Prostate gland (tissue), 2 donors: ENCODE measurements around the gene ATP9A.

Experiments used
- POLR2A ChIP-seq: fragments of 450-650 bp; IDR thresholded peaks from one replicate; pipeline ENCODE4 v1.6.1; 2016; ENCODE audit warnings: antibody characterized with exemption, mild to moderate bottlenecking
- POLR2AphosphoS5 ChIP-seq: sonication (generic); formaldehyde crosslinking; IDR thresholded peaks from one replicate; pipeline ENCODE4 v1.6.1; 2017; ENCODE audit warnings: antibody characterized with exemption
- TF ChIP-seq, protein P1 (sequence below), 4 experiments: fragments of 200-600 bp in 2 of 4; fragments of 450-650 bp in 2 of 4; sonication (generic) in 2 of 4; IDR thresholded peaks; 1 replicate in 3 of 4; 2 replicates in 1 of 4; pipeline ENCODE4 v1.5.1; 2016 to 2019; ENCODE audit warnings: antibody characterized with exemption in 4 of 4, mild to moderate bottlenecking in 2 of 4, moderate library complexity in 2 of 4

DNA sequence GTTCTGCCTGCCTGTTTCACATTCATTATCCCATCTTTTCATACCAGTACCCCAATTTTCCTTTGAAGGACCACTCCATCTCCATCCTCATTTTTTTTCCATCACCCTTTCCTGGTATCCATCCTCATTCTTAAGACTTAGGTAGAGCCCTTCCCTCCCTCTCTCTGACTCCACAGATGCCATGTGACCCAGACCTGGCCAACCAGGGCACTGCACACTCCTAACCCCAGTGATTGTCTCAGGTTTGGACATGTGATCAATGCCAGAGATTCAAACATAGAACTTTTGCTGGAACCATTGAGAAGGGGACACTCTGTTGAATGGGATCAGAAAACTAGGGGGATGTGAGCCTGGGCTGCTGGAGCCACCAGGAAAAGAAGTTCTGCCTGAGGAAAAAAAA, 186.6 kb downstream of the ATP9A start:
- TF ChIP-seq POLR2AphosphoS5 (no peak), POLR2A (no peak)
- TF ChIP-seq, protein P1, sequence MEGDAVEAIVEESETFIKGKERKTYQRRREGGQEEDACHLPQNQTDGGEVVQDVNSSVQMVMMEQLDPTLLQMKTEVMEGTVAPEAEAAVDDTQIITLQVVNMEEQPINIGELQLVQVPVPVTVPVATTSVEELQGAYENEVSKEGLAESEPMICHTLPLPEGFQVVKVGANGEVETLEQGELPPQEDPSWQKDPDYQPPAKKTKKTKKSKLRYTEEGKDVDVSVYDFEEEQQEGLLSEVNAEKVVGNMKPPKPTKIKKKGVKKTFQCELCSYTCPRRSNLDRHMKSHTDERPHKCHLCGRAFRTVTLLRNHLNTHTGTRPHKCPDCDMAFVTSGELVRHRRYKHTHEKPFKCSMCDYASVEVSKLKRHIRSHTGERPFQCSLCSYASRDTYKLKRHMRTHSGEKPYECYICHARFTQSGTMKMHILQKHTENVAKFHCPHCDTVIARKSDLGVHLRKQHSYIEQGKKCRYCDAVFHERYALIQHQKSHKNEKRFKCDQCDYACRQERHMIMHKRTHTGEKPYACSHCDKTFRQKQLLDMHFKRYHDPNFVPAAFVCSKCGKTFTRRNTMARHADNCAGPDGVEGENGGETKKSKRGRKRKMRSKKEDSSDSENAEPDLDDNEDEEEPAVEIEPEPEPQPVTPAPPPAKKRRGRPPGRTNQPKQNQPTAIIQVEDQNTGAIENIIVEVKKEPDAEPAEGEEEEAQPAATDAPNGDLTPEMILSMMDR (IDR thresholded peaks at IDR 0.05): no peak
